Glomerular endothelial cell (primary cell): ENCODE measurements around the gene CENPU. TPM values are rescaled to one million over a fixed set of nuclear protein-coding genes. Genes with fewer than 3 reads are reported as not detected.

Experiments
- DNase-seq: peaks from one replicate; pipeline ENCODE4 v3.0.0-alpha.2; 2011; ENCODE audit warnings: low read depth, low spot score; ENCODE audit errors: extremely low read depth
- total RNA-seq: library from RNA; depleted of rRNA; stranded (reverse); fragments of >200 nt; gene quantifications from 2 replicates; pipeline ENCODE4 v1.2.3, GENCODE V29; 2015

Gene CENPU
- total RNA-seq, 1 donor from 2014 or later, result 13.7 TPM

- DNase-seq, result no peak
Measured at GRCh38 chr4:184645904-184646610, 87.8 kb downstream of the CENPU start.

DNA sequence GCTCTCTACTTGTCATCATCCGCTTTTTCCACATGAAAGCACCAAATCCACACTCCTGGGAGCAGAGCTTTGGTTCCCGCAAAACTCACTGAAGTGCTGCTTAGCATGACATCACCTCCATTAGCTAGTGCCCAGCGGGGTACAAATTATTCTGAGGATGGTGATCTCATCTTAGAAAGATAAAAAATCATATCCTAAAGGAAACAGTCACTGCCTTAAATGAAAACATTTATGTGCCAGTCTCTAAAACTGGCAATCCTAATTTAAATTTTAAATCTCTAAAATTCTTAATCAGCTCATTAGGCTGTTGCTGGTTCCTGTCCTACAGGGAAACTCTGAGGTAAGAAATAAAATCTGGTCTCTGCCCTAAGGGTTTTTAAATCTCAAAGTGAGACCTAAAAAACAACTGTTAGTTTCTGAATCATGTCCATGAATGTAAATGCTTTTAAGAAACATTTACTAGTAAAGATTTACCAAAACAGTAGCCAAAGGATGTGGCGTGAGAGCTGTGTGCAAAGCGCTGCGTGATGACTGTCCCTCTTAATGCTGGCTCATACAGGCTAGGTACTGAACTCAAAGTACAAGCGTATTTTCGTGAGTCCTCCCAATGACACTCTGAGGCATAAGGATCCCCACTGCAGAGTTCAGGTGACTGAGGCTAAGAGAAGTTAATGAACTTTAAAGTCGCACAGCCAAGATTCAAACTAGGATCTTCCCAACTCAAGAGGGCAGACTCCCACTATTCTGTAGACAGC, 89.2 kb downstream of the CENPU start:
- no peak for DNase-seq

Other genes with a start within 250 kb of the CENPU start
- 36.4 and 40.6 TPM in 2 replicates for gene CASP3, start 84.6 kb downstream of the CENPU start, total RNA-seq
- gene PRIMPOL, start 84.4 kb downstream of the CENPU start, total RNA-seq, result 6.0 and 13.2 TPM in 2 replicates
- 10.9 and 27.1 TPM in 2 replicates for gene ACSL1, start 91.9 kb upstream of the CENPU start, total RNA-seq